H9 (cell line): Measurements from ENCODE around the gene SUN1. TPM values are rescaled to one million over a fixed set of nuclear protein-coding genes. Genes with fewer than 3 reads are reported as not detected.

Source experiments
- DNase-seq: peaks from one replicate; pipeline ENCODE4 v3.0.0-alpha.2; 2017
- H2AFZ ChIP-seq: one replicate; pipeline ENCODE4 v1.6.1; 2013; ENCODE audit warnings: mild to moderate bottlenecking, low read length, control low read depth, moderate library complexity
- H2AK5ac ChIP-seq: 2 replicates; pipeline ENCODE4 v1.6.1; 2013; ENCODE audit warnings: low read length, control low read depth, mixed read lengths; ENCODE audit not compliant: insufficient read length
- H2BK120ac ChIP-seq: one replicate; pipeline ENCODE4 v1.6.1; 2013; ENCODE audit warnings: low read depth, mild to moderate bottlenecking, low read length, control low read depth, inconsistent platforms; ENCODE audit not compliant: poor library complexity, severe bottlenecking
- H2BK12ac ChIP-seq: 2 replicates; pipeline ENCODE4 v1.6.1; 2013; ENCODE audit warnings: low read length, control low read depth, mixed read lengths, low read depth; ENCODE audit not compliant: insufficient read length
- H2BK15ac ChIP-seq: 2 replicates; pipeline ENCODE4 v1.6.1; 2013; ENCODE audit warnings: low read depth, low read length, control low read depth
- H2BK20ac ChIP-seq: one replicate; pipeline ENCODE4 v1.6.1; 2013; ENCODE audit warnings: low read depth, mild to moderate bottlenecking, low read length, control low read depth, inconsistent platforms; ENCODE audit not compliant: poor library complexity, severe bottlenecking
- H2BK5ac ChIP-seq: 2 replicates; pipeline ENCODE4 v1.6.1; 2013; ENCODE audit warnings: low read length, control low read depth, mixed read lengths; ENCODE audit not compliant: insufficient read length
- H3K14ac ChIP-seq: 2 replicates; pipeline ENCODE4 v1.6.1; 2013; ENCODE audit warnings: low read length, control low read depth; ENCODE audit not compliant: insufficient read depth
- H3K18ac ChIP-seq: 2 replicates; pipeline ENCODE4 v1.6.1; 2013; ENCODE audit warnings: low read depth, mild to moderate bottlenecking, mixed read lengths, low read length, control low read depth; ENCODE audit not compliant: insufficient read length
- H3K23ac ChIP-seq: 2 replicates; pipeline ENCODE4 v1.6.1; 2013; ENCODE audit warnings: low read length, control low read depth, mixed read lengths, low read depth; ENCODE audit not compliant: insufficient read length
- H3K23me2 ChIP-seq: 2 replicates; pipeline ENCODE4 v1.6.1; 2013; ENCODE audit warnings: low read depth, mild to moderate bottlenecking, mixed read lengths, low read length, control low read depth; ENCODE audit not compliant: insufficient read length, poor library complexity, severe bottlenecking
- H3K27ac ChIP-seq: 2 replicates; pipeline ENCODE4 v1.5.1; 2013; ENCODE audit warnings: low read length, control low read depth, mixed read lengths, low read depth; ENCODE audit not compliant: insufficient read length
- H3K27me3 ChIP-seq: 2 replicates; pipeline ENCODE4 v1.6.1; 2013; ENCODE audit warnings: low read length, control low read depth, inconsistent platforms; ENCODE audit not compliant: insufficient read depth
- H3K4ac ChIP-seq: 2 replicates; pipeline ENCODE4 v1.6.1; 2013; ENCODE audit warnings: low read depth, mild to moderate bottlenecking, control low read depth, inconsistent platforms, low read length, moderate library complexity
- H3K4me1 ChIP-seq: 2 replicates; pipeline ENCODE4 v1.6.1; 2013; ENCODE audit warnings: low read length, control low read depth, inconsistent platforms; ENCODE audit not compliant: insufficient read depth
- H3K4me2 ChIP-seq: 2 replicates; pipeline ENCODE4 v1.6.1; 2013; ENCODE audit warnings: low read length, control low read depth, mixed read lengths; ENCODE audit not compliant: insufficient read length, insufficient read depth
- H3K56ac ChIP-seq: 2 replicates; pipeline ENCODE4 v1.6.1; 2013; ENCODE audit warnings: low read depth, mild to moderate bottlenecking, mixed read lengths, low read length, control low read depth; ENCODE audit not compliant: insufficient read length
- H3K79me1 ChIP-seq: 2 replicates; pipeline ENCODE4 v1.6.1; 2013; ENCODE audit warnings: low read depth, mild to moderate bottlenecking, moderate library complexity, low read length, control low read depth, inconsistent platforms; ENCODE audit not compliant: insufficient read depth, poor library complexity, severe bottlenecking
- H3K79me2 ChIP-seq: 2 replicates; pipeline ENCODE4 v1.6.1; 2013; ENCODE audit warnings: low read length, control low read depth, inconsistent platforms; ENCODE audit not compliant: insufficient read depth
- H3K9ac ChIP-seq: 2 replicates; pipeline ENCODE4 v1.6.1; 2013; ENCODE audit warnings: low read length, control low read depth, mixed read lengths; ENCODE audit not compliant: insufficient read length; ENCODE audit errors: extremely low read depth
- H3K9me3 ChIP-seq: one replicate; pipeline ENCODE4 v1.6.1; 2013; ENCODE audit warnings: low read depth, low read length, inconsistent platforms; ENCODE audit not compliant: control insufficient read depth
- H3T11ph ChIP-seq: one replicate; pipeline ENCODE4 v1.6.1; 2013; ENCODE audit warnings: mild to moderate bottlenecking, low read length, control low read depth, inconsistent platforms
- H4K20me1 ChIP-seq: one replicate; pipeline ENCODE4 v1.6.1; 2013; ENCODE audit not compliant: control insufficient read depth, insufficient read length, insufficient read depth
- H4K5ac ChIP-seq: 2 replicates; pipeline ENCODE4 v1.6.1; 2013; ENCODE audit warnings: low read depth, mild to moderate bottlenecking, mixed read lengths, low read length, control low read depth; ENCODE audit not compliant: insufficient read length
- H4K8ac ChIP-seq: replicated peaks from 2 replicates; pipeline ENCODE4 v1.6.1; 2013; ENCODE audit warnings: low read length, control low read depth, mixed read lengths, low read depth; ENCODE audit not compliant: insufficient read length
- H4K91ac ChIP-seq: 2 replicates; pipeline ENCODE4 v1.6.1; 2013; ENCODE audit warnings: low read depth, mild to moderate bottlenecking, moderate library complexity, mixed read lengths, low read length, control low read depth; ENCODE audit not compliant: insufficient read length
- H3K27ac Mint-ChIP-seq, 3 experiments: 2 replicates in 2 of 3; 3 replicates in 1 of 3; pipeline ENCODE4 v1.8.0; 2020 to 2021; ENCODE audit warnings: mixed read lengths in 3 of 3, mild to moderate bottlenecking in 1 of 3, moderate library complexity in 1 of 3
- H3K27me3 Mint-ChIP-seq: 2 replicates; pipeline ENCODE4 v1.8.0; 2021; ENCODE audit warnings: low read depth, mild to moderate bottlenecking, moderate library complexity, mixed read lengths
- H3K36me3 Mint-ChIP-seq, 3 experiments: 2 replicates in 2 of 3; 3 replicates in 1 of 3; pipeline ENCODE4 v1.8.0; 2020 to 2021; ENCODE audit warnings: low read depth in 3 of 3, mixed read lengths in 3 of 3; ENCODE audit not compliant: insufficient read depth in 1 of 3
- H3K4me1 Mint-ChIP-seq, 2 experiments: 2 replicates each; pipeline ENCODE4 v1.8.0; 2020; ENCODE audit warnings: mixed read lengths in 2 of 2
- H3K4me3 Mint-ChIP-seq, 2 experiments: 2 replicates in 1 of 2; 3 replicates in 1 of 2; pipeline ENCODE4 v1.8.0; 2020 to 2021; ENCODE audit warnings: mild to moderate bottlenecking in 2 of 2, mixed read lengths in 2 of 2, moderate library complexity in 1 of 2
- H3K9me3 Mint-ChIP-seq, 2 experiments: 2 replicates in 1 of 2; 3 replicates in 1 of 2; pipeline ENCODE4 v1.8.0; 2020; ENCODE audit warnings: mild to moderate bottlenecking in 2 of 2, mixed read lengths in 2 of 2, moderate library complexity in 1 of 2
- CTCF ChIP-seq: fragments of 200-600 bp; sonication (generic); conservative IDR thresholded peaks from 3 replicates; pipeline ENCODE4 v1.8.0; 2021; ENCODE audit warnings: antibody characterized with exemption, mild to moderate bottlenecking
- WGBS: extraction: QIAGEN DNeasy Blood & Tissue Kit; methylation state at CpG from one replicate; pipeline ENCODE4 v1.1.7; 2013; ENCODE audit warnings: missing lambda C conversion rate, low lambda C conversion rate, mixed read lengths; ENCODE audit not compliant: insufficient read length; ENCODE audit errors: extremely low coverage; 5-methylcytosine and 5-hydroxymethylcytosine counted together
- total RNA-seq: library from RNA; stranded (reverse); gene quantifications from 2 replicates; pipeline ENCODE4 v1.2.1, GENCODE V29; 2021

SUN1 gene
- total RNA-seq, 1 experiment from 2014 or later, result 118 TPM

- no peak overlapping the region for H3K9ac ChIP-seq
- H3K36me3 Mint-ChIP-seq, result peaks cover 60 to 91% (median 79%) of the 10 kb centered on the region in 3 experiments
- H3K4me1 Mint-ChIP-seq, result peaks cover 0 to 4% of the 10 kb centered on the region in 2 experiments; a peak in 1 of 4 replicates
- H3K79me1 ChIP-seq, result no peaks in the 10 kb centered on the region
- no peak for DNase-seq
- H3K4ac ChIP-seq, result no peak overlapping the region
- WGBS, result no CpG with 5 or more reads among the region's 16 CpGs
- no peak overlapping the region for H3K4me2 ChIP-seq
- no peak overlapping the region for H3K27ac ChIP-seq
- H2BK120ac ChIP-seq, result no peak overlapping the region
- no peak overlapping the region for H3K18ac ChIP-seq
- no peaks in the 10 kb centered on the region for H3K27me3 ChIP-seq
- no peak overlapping the region; a peak in 2 of 5 replicates for H3K4me3 Mint-ChIP-seq
- no peak overlapping the region for H3T11ph ChIP-seq
- peak overlapping the region; percentile 58 for H4K8ac ChIP-seq
- no peak overlapping the region for H3K14ac ChIP-seq
- no peaks in the 10 kb centered on the region; a peak in 1 of 5 replicates for H3K9me3 Mint-ChIP-seq
- no peak overlapping the region for H2BK20ac ChIP-seq
- H2AK5ac ChIP-seq, result no peak overlapping the region
- H4K5ac ChIP-seq, result no peak overlapping the region
- H3K27me3 Mint-ChIP-seq, result no peaks in the 10 kb centered on the region
- no peak for TF ChIP-seq CTCF
- H4K91ac ChIP-seq, result no peak overlapping the region
- H3K27ac Mint-ChIP-seq, result peak overlapping the region in 2 of 3 experiments; percentile 60 to 91; a peak in 3 of 7 replicates
- no peaks in the 10 kb centered on the region for H3K4me1 ChIP-seq
- no peak overlapping the region for H2BK5ac ChIP-seq
- H2BK12ac ChIP-seq, result no peak overlapping the region
- H3K56ac ChIP-seq, result no peak overlapping the region
- H3K23me2 ChIP-seq, result no peaks in the 10 kb centered on the region
- H2AFZ ChIP-seq, result no peak overlapping the region
- H3K23ac ChIP-seq, result no peak overlapping the region
- no peaks in the 10 kb centered on the region for H3K9me3 ChIP-seq
- H3K79me2 ChIP-seq, result peaks cover 8% of the 10 kb centered on the region; the same call in 1 of the 2 replicates
- no peak overlapping the region; the same call in 1 of the 2 replicates for H2BK15ac ChIP-seq
- H4K20me1 ChIP-seq, result no peaks in the 10 kb centered on the region
Measured at GRCh38 chr7:841943-842342, 9.7 kb downstream of the SUN1 start.
